ENCODE results near the gene RPGRIP1.
A peak's percentile ranks its signal among the peaks of the same experiment; 100 is the strongest.
"Not testable (repeated sequence)": the region's sequence is repeated elsewhere in the genome, so short reads cannot be mapped to it uniquely, and the experiment has no call there.

Gene RPGRIP1

DNA sequence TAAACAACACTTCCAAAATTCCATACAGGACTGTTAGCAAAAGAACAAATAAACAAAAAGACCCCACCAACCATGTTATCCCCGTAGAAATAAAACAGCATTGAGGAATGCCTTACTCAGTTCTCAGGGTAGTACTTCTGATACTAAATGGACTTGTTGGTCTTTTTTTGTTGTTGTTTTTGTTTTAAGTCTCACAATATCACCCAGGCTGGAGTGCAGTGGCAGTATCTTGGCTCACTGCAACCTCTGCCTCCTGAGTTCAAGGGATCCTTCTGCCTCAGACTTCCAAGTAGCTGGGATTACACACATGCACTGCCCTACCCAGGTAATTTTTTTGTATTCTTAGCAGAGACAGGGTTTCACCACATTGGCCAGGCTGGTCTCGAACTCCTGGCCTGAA, 27.7 kb upstream of the RPGRIP1 start:
- DNase-seq: no peak
- TF ChIP-seq GATA1 (IDR thresholded peaks at IDR 0.05; ENCODE audit: low read depth, low read length) (no peak), POLR2A (IDR thresholded peaks at IDR 0.05; ENCODE audit: low read length) (no peak)

DNA sequence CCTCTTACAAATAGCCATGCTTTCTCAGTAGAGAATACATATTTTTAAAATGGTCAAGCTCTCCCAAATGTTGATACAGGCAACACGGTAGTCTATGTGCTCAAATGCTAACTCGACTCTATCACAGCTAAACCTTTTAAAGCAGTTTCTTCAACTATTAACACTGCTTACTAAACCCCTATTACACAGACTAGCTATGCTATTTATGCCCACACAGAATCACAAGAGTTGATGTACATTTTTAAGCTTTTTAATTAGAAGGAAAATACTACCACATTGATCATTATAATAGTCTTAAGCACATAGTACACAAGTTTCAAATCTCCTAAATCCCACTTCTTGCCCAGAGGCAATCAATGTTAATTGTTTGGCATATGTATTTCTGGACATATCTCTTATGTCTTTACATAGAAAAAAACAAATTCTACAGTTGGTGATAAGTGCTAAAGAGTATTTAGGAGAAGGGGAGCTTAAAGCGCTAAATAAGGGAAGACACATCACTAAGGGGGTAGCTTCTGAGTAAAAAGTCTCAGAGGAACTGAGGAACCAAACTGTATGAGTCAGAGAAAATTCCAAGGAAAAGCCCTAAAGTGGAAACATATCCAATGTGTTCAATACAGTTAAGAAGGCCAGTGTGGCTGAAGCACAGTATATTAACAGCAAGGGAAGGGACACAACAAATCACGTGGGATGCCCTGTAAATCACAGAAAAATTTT, 24.3 kb upstream of the RPGRIP1 start:
- TF ChIP-seq GATA1 (IDR thresholded peaks at IDR 0.05; ENCODE audit: low read depth, low read length): no peak
- no peak for TF ChIP-seq POLR2A (IDR thresholded peaks at IDR 0.05; ENCODE audit: low read length)
- DNase-seq: no peak

- not testable (repeated sequence) for DNase-seq
Measured at GRCh38 chr14:21256102-21256447, 23.8 kb upstream of the RPGRIP1 start.

DNA sequence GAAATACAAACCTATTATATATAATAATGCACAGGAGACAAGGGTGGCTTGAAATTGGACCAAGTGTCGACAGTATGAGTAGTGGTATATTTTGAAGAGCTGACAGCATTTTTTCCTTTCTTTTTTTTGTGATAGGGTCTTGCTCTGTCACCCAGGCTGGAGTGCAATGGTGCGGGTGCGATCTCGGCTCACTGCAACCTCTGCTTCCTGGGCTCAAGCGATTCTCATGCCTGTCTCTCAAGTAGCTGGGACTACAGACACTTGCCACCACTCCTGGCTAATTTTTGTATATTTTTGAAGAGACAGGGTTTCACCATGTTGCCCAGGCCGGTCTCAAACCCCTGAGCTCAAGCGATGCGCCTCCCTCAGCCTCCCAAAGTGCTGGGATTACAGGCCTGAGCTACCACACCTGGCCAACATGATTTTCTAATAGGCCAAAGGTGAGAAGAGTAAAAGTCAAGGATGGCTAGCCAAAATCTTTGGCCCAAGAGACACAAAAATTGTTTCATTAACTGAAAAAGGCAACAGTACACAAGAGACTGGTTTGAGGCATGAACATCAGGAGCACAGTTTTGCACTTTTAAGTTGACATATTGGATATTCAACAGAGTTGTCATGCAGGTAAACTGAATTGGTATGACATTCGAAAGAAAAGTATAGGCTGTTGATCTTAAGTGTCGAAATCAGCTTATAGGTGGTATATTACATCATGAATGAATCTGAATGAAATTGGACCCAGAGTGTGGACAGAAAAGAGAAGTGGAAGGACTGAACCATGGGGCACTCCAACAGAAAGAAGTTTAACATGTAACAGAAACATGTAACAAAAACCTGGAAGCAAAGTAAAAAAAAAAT, 23.1 kb upstream of the RPGRIP1 start:
- no peak for TF ChIP-seq POLR2A (IDR thresholded peaks at IDR 0.05; ENCODE audit: low read length)
- no peak for DNase-seq

GRCh38 chr14:21257394-21257909, 22.4 kb upstream of the RPGRIP1 start:
- TF ChIP-seq POLR2A (IDR thresholded peaks at IDR 0.05; ENCODE audit: low read length) (no peak), GATA1 (IDR thresholded peaks at IDR 0.05; ENCODE audit: low read depth, low read length) (no peak)
- no peak for DNase-seq

DNA sequence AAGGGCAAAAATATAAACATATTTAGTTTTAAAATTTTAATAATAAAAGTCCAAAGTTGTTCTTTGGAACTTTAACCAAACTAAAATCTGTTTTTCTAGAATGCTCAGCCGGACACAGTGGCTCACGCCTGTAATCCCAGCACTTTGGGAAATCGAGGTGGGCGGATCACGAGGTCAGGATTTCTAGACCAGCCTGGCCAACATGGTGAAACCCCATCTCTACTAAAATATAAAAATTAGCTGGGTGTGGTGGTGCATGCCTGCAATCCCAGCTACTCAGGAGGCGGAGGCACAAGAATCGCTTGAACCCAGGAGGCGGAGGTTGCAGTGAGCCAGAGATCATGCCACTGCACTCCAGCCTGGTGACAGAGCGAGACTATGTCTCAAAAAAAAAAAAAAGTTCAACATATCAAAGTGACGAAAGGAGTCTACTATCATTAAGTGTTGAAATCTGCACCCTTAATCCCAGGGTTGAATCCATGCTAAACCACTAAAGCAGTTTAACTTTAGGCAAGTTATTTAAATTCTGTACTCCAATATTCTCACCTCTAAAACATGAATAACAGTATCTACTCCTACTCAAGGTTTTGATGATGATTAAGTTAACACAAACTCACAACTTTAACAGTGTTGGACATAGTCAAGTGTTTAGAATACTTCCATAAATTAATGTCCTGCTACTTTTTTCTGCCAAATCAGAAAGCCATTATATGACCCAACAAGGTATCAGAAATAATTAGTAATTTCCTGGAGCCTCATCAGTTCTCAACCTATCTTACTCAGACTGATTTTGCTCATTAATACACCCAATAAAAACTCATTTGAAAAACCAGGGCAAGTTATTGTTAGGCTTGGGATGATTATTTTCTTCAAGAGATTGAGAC, 21.6 kb upstream of the RPGRIP1 start:
- TF ChIP-seq GATA1 (IDR thresholded peaks at IDR 0.05; ENCODE audit: low read depth, low read length) (no peak), POLR2A (IDR thresholded peaks at IDR 0.05; ENCODE audit: low read length) (no peak)
- no peak for DNase-seq

GRCh38 chr14:21258889-21259787, 20.7 kb upstream of the RPGRIP1 start:
- TF ChIP-seq POLR2A (IDR thresholded peaks at IDR 0.05; ENCODE audit: low read length) (no peak), GATA1 (IDR thresholded peaks at IDR 0.05; ENCODE audit: low read depth, low read length) (no peak)

GRCh38 chr14:21261824-21262223, 18.1 kb upstream of the RPGRIP1 start:
- TF ChIP-seq GATA1 (IDR thresholded peaks at IDR 0.05; ENCODE audit: low read depth, low read length) (no peak), POLR2A (IDR thresholded peaks at IDR 0.05; ENCODE audit: low read length) (no peak)
- no peak for DNase-seq

More at GRCh38 chr14:21258889-21259787, 20.7 kb upstream of the RPGRIP1 start:
- DNase-seq: no peak

- TF ChIP-seq GATA1 (IDR thresholded peaks at IDR 0.05; ENCODE audit: low read depth, low read length) (no peak), POLR2A (IDR thresholded peaks at IDR 0.05; ENCODE audit: low read length) (no peak)
- no peak for DNase-seq
Measured at GRCh38 chr14:21262410-21262809, 17.5 kb upstream of the RPGRIP1 start.

DNA sequence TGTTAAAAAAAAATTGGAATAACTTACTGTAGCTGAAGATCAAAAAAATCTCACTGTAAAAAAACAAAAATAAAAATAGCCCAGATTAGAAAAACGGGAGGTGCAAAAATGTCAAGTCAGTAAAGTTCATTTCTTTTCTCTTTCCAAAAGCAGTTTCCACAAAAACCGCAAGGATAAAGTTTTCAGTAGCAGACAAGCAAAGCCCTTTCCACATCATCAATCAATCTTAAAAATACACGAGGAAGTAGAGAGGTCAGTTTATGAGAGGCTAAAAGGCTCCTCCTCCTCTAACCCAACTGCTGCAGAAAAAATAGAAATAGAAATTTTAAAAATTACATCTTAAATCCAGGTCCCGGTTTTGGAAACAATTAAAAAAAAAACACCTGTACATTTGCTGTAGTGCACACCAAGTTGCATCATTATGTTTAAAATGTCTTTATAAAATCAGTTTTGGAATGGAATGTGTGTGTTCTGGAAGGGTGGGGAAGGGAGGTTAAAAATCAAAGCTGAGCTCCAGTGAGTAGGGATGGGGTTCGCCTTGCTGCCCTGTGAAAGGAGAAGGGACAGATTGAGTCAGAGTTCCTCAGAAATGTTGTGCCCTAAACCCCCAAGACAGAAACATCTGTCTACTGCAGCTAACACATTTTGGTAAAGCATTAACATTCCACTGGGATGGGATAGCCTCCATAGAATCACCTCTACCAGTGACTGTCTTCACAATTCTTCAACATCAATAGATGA, 16.4 kb upstream of the RPGRIP1 start:
- DNase-seq: no peak

GRCh38 chr14:21264025-21264801, 15.7 kb upstream of the RPGRIP1 start:
- DNase-seq: peak; percentile 25 to 38
- TF ChIP-seq GATA1 (IDR thresholded peaks at IDR 0.05; ENCODE audit: low read depth, low read length): no peak
- TF ChIP-seq POLR2A (IDR thresholded peaks at IDR 0.05; ENCODE audit: low read length): no peak

More for the DNA sequence above, 16.4 kb upstream of the RPGRIP1 start:
- no peak for TF ChIP-seq GATA1 (IDR thresholded peaks at IDR 0.05; ENCODE audit: low read depth, low read length)
- TF ChIP-seq POLR2A (IDR thresholded peaks at IDR 0.05; ENCODE audit: low read length): no peak

GRCh38 chr14:21267431-21267845, 12.4 kb upstream of the RPGRIP1 start:
- DNase-seq: peak; percentile 32 to 58
- TF ChIP-seq GATA1 (IDR thresholded peaks at IDR 0.05; ENCODE audit: low read depth, low read length): no peak
- peak; percentile 19 for TF ChIP-seq POLR2A (IDR thresholded peaks at IDR 0.05; ENCODE audit: low read length)

Measured in erythroblast (primary cell).